Cardiac muscle cell (in vitro differentiated cells and primary cell): ENCODE data around the gene TESK1. TPM values are rescaled to one million over a fixed set of nuclear protein-coding genes. Genes with fewer than 3 reads are reported as not detected.
"Not testable (repeated sequence)": the region's sequence is repeated elsewhere in the genome, so short reads cannot be mapped to it uniquely, and the experiment has no call there.

ENCODE experiments used
- DNase-seq, 2 donors: peaks; one replicate each; pipeline versions ENCODE4 v3.0.0 to v3.0.0-alpha.2; 2010 to 2017; ENCODE audit warnings: low read depth in 1 of 2, low spot score in 1 of 2
- H3K27ac ChIP-seq: fragments of 200-600 bp; sonication (generic); 2 replicates; pipeline ENCODE4 v1.5.1; 2016
- H3K27me3 ChIP-seq: fragments of 200-600 bp; sonication (generic); 2 replicates; pipeline ENCODE4 v1.6.0; 2016; ENCODE audit warnings: control low read depth
- H3K36me3 ChIP-seq: fragments of 200-600 bp; sonication (generic); 2 replicates; pipeline ENCODE4 v1.5.1; 2016; ENCODE audit warnings: control low read depth
- H3K4me1 ChIP-seq: fragments of 200-600 bp; sonication (generic); 2 replicates; pipeline ENCODE4 v1.8.1; 2017; ENCODE audit warnings: low read depth, mild to moderate bottlenecking, mixed run types
- H3K4me3 ChIP-seq: fragments of 200-600 bp; sonication (generic); 2 replicates; pipeline ENCODE4 v1.5.1; 2016; ENCODE audit warnings: mild to moderate bottlenecking
- H3K9me3 ChIP-seq: fragments of 200-600 bp; sonication (generic); 2 replicates; pipeline ENCODE4 v1.5.1; 2017; ENCODE audit warnings: low read depth, mild to moderate bottlenecking, control low read depth
- polyA plus RNA-seq: library from polyadenylated mRNA; unstranded; fragments of >200 nt; fragmentation: Nextera tagmentation; extraction: Ambion mirVana; gene quantifications from 2 replicates; pipeline ENCODE4 v1.2.1, GENCODE V29; 2016
- total RNA-seq: library from RNA; depleted of rRNA; stranded (reverse); fragments of >200 nt; gene quantifications from 2 replicates; pipeline ENCODE4 v1.2.3, GENCODE V29; 2016
- TF ChIP-seq, protein P1 (sequence below): IDR thresholded peaks from 2 replicates; pipeline ENCODE4 v1.5.1; 2012; ENCODE audit warnings: low read depth, mild to moderate bottlenecking, low read length

TESK1 gene
- total and polyA plus RNA-seq, 2 experiments from 2014 or later: 30.3 to 42.5 TPM

GRCh38 chr9:35570709-35571504 is 34.2 kb upstream of the TESK1 start:
- Histone ChIP-seq H3K27ac (no peak overlapping the region), H3K4me3 (no peak overlapping the region), H3K27me3 (no peaks in the 10 kb centered on the region), H3K9me3 (no peaks in the 10 kb centered on the region), H3K4me1 (no peaks in the 10 kb centered on the region), H3K36me3 (no peaks in the 10 kb centered on the region)
- no peak for DNase-seq
- TF ChIP-seq, protein P1, sequence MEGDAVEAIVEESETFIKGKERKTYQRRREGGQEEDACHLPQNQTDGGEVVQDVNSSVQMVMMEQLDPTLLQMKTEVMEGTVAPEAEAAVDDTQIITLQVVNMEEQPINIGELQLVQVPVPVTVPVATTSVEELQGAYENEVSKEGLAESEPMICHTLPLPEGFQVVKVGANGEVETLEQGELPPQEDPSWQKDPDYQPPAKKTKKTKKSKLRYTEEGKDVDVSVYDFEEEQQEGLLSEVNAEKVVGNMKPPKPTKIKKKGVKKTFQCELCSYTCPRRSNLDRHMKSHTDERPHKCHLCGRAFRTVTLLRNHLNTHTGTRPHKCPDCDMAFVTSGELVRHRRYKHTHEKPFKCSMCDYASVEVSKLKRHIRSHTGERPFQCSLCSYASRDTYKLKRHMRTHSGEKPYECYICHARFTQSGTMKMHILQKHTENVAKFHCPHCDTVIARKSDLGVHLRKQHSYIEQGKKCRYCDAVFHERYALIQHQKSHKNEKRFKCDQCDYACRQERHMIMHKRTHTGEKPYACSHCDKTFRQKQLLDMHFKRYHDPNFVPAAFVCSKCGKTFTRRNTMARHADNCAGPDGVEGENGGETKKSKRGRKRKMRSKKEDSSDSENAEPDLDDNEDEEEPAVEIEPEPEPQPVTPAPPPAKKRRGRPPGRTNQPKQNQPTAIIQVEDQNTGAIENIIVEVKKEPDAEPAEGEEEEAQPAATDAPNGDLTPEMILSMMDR: no peak

GRCh38 chr9:35574578-35575122 is 30.4 kb upstream of the TESK1 start:
- Histone ChIP-seq H3K9me3 (no peaks in the 10 kb centered on the region), H3K27me3 (no peaks in the 10 kb centered on the region), H3K27ac (no peak overlapping the region), H3K36me3 (no peaks in the 10 kb centered on the region), H3K4me3 (no peak overlapping the region), H3K4me1 (no peaks in the 10 kb centered on the region)
- TF ChIP-seq, protein P1: no peak
- DNase-seq: no peak

DNA sequence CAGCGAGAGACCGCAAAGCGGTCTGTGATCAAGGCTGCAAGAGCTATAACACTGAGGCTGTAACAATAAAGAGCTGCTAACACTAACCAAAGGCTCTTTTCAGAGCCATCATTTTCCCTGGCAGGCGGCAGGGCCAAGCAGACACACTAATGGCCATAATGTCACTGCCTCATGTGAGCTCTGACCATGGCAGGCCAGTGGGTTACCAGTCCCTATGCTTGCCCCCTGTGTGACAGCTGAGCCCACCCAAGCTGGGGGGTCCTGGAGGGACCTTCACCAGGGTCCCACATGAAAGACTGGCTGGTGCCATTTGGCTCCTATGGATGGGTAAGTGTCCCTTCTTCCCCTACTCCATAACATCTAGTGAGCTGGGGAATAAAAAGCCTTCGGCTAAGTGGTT is 29.6 kb upstream of the TESK1 start:
- DNase-seq: no peak
- Histone ChIP-seq H3K4me3 (no peak overlapping the region), H3K4me1 (no peaks in the 10 kb centered on the region), H3K27ac (no peak overlapping the region), H3K36me3 (no peaks in the 10 kb centered on the region), H3K27me3 (no peaks in the 10 kb centered on the region), H3K9me3 (no peaks in the 10 kb centered on the region)
- TF ChIP-seq, protein P1: no peak

DNA sequence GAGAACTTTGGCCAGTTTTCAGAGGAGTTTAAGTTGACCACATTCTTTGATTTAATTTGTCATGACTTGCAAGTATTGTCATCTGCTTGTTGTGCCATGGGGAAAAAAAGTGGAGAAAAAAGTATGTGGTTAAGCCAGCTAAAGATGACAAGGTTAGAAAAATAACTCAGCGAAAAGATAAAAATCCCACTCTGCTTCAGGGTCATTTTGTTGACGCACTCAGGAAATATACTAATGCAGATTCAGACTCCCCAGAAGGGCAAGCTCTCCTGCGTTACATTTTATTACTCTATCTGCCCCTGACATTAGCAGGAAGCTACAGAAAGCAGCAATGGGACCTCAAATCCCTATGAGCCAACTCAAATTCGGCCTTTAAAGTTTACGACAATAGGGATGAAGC is 27.6 kb upstream of the TESK1 start:
- H3K4me3 ChIP-seq: no peak overlapping the region
- TF ChIP-seq, protein P1: no peak
- no peaks in the 10 kb centered on the region for H3K4me1 ChIP-seq
- H3K27ac ChIP-seq: no peak overlapping the region
- no peaks in the 10 kb centered on the region for H3K27me3 ChIP-seq
- H3K36me3 ChIP-seq: no peaks in the 10 kb centered on the region
- no peak for DNase-seq
- H3K9me3 ChIP-seq: no peaks in the 10 kb centered on the region

GRCh38 chr9:35579130-35579529 is 25.9 kb upstream of the TESK1 start:
- DNase-seq: no peak
- H3K9me3 ChIP-seq: no peaks in the 10 kb centered on the region
- H3K4me3 ChIP-seq: no peak overlapping the region
- TF ChIP-seq, protein P1: no peak
- H3K27me3 ChIP-seq: no peaks in the 10 kb centered on the region
- H3K4me1 ChIP-seq: no peaks in the 10 kb centered on the region
- no peak overlapping the region for H3K27ac ChIP-seq
- H3K36me3 ChIP-seq: no peaks in the 10 kb centered on the region

GRCh38 chr9:35579659-35580227 is 25.3 kb upstream of the TESK1 start:
- H3K27ac ChIP-seq, H3K27me3 ChIP-seq, H3K9me3 ChIP-seq: not testable (repeated sequence)

DNA sequence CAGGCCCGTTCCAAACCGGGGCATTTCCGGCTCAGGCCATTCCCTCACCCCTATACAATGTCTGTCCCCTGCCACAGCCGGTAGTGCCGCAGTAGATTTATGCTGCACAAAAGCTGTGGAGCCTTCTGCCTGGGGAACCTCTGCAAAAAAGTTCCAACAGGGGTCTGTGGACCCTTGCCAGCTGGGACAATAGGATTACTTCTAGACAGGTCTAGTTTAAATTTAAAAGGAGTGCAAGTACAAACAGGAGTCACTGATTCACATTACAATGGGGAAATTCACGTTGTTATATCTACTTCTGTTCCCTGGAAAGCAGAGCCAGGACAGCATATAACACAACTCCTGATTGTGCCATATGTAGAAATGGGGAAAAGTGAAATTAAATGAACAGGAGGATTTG is 21.5 kb upstream of the TESK1 start:
- H3K4me1 ChIP-seq, H3K9me3 ChIP-seq, H3K27ac ChIP-seq, H3K4me3 ChIP-seq, H3K27me3 ChIP-seq, H3K36me3 ChIP-seq, DNase-seq: not testable (repeated sequence)

More at GRCh38 chr9:35579659-35580227, 25.3 kb upstream of the TESK1 start:
- not testable (repeated sequence) for H3K36me3 ChIP-seq, H3K4me1 ChIP-seq, DNase-seq, H3K4me3 ChIP-seq

DNA sequence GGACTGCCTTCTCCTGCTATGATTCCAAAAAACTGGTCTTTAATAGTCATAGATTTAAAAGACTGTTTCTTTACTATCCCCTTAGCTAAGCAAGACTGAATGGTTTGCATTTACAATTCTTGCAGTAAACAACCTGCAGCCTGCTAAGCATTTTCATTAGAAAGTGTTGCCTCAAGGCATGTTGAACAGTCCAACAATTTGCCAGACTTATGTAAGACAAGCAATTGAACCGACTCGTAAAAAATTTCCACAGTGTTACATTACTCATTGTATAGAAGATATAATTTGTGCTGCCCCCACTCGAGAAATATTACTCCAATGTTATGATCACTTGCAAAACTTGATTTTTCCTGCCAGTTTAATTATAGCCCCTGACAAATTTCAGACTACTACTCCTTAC is 20.4 kb upstream of the TESK1 start:
- not testable (repeated sequence) for H3K27ac ChIP-seq, H3K9me3 ChIP-seq, DNase-seq

GRCh38 chr9:35588506-35588905 is 16.6 kb upstream of the TESK1 start:
- H3K27me3 ChIP-seq: not testable (repeated sequence)

More for the DNA sequence above, 20.4 kb upstream of the TESK1 start:
- H3K4me1 ChIP-seq, H3K4me3 ChIP-seq, H3K27me3 ChIP-seq, H3K36me3 ChIP-seq: not testable (repeated sequence)

More at GRCh38 chr9:35588506-35588905, 16.6 kb upstream of the TESK1 start:
- H3K9me3 ChIP-seq, H3K4me1 ChIP-seq, H3K36me3 ChIP-seq, H3K27ac ChIP-seq, DNase-seq, H3K4me3 ChIP-seq: not testable (repeated sequence)
